Measurements from ENCODE around the gene DEDD.

GRCh38 chr1:161072751-161073449, 59.6 kb downstream of the DEDD start:
- TF ChIP-seq POLR2A (IDR thresholded peaks at IDR 0.05) (no peak), CTCF (IDR thresholded peaks at IDR 0.05) (no peak), EP300 (IDR thresholded peaks at IDR 0.05) (no peak)
